WTC11 (cell line): ENCODE measurements around the gene DYRK1A. TPM values are rescaled to one million over a fixed set of nuclear protein-coding genes. Genes with fewer than 3 reads are reported as not detected.

Experiments
- ATAC-seq: fragments of 200-7000 bp; cut with Tn5 transposase; 2 replicates; pipeline ENCODE4 v1.10.0; 2021; ENCODE audit warnings: mild to moderate bottlenecking, moderate library complexity
- CTCF ChIA-PET: fragments of 300-600 bp; sonication (Branson Sonifier 250); formaldehyde crosslinking; loops from one replicate; lab custom pipeline; 2021; ENCODE audit warnings: antibody characterized with exemption; lab: Charles Lee
- POLR2A ChIA-PET: fragments of 350-600 bp; sonication (Branson Sonifier 250); formaldehyde crosslinking; loops from one replicate; lab custom pipeline; 2021; ENCODE audit warnings: antibody characterized with exemption; lab: Charles Lee
- DNase-seq: peaks from one replicate; pipeline ENCODE4 v3.0.0; 2021; ENCODE audit warnings: low spot score
- H3K27ac Mint-ChIP-seq: 2 replicates; pipeline ENCODE4 v1.8.0; 2021; ENCODE audit warnings: mixed read lengths
- H3K27me3 Mint-ChIP-seq: 2 replicates; pipeline ENCODE4 v1.8.0; 2021; ENCODE audit warnings: low read depth, mild to moderate bottlenecking, moderate library complexity, mixed read lengths
- H3K36me3 Mint-ChIP-seq: 2 replicates; pipeline ENCODE4 v1.8.0; 2021; ENCODE audit warnings: mixed read lengths
- H3K4me1 Mint-ChIP-seq: 2 replicates; pipeline ENCODE4 v1.8.0; 2022; ENCODE audit warnings: mixed read lengths
- H3K4me3 Mint-ChIP-seq: 2 replicates; pipeline ENCODE4 v1.8.0; 2021; ENCODE audit warnings: mild to moderate bottlenecking, moderate library complexity, mixed read lengths
- H3K9me3 Mint-ChIP-seq: 2 replicates; pipeline ENCODE4 v1.8.0; 2021; ENCODE audit warnings: mixed read lengths
- CBFB ChIP-seq: sonication (generic); formaldehyde crosslinking; IDR thresholded peaks from 2 replicates; pipeline ENCODE4 v1.8.1; 2022; ENCODE audit warnings: mild to moderate bottlenecking, low read depth, missing genetic modification reagents
- CREM ChIP-seq: sonication (generic); formaldehyde crosslinking; IDR thresholded peaks from 2 replicates; pipeline ENCODE4 v1.8.1; 2022; ENCODE audit warnings: mild to moderate bottlenecking, missing genetic modification reagents, moderate library complexity
- FOXJ3 ChIP-seq: sonication (generic); formaldehyde crosslinking; IDR thresholded peaks from 2 replicates; pipeline ENCODE4 v1.9.0; 2021; ENCODE audit warnings: missing genetic modification reagents, mild to moderate bottlenecking, borderline replicate concordance
- GRHL2 ChIP-seq: fragments of 250-450 bp; sonication (Bioruptor Pico); IDR thresholded peaks from 2 replicates; pipeline ENCODE4 v1.8.0; 2022; ENCODE audit warnings: mild to moderate bottlenecking, moderate library complexity; ENCODE audit not compliant: insufficient replicate concordance, severe bottlenecking
- JUN ChIP-seq: sonication (generic); formaldehyde crosslinking; IDR thresholded peaks from 2 replicates; pipeline ENCODE4 v1.8.0; 2023; ENCODE audit warnings: mild to moderate bottlenecking, missing genetic modification reagents
- KAT7 ChIP-seq: sonication (generic); formaldehyde crosslinking; IDR thresholded peaks from 2 replicates; pipeline ENCODE4 v1.8.1; 2023; ENCODE audit warnings: missing genetic modification reagents, mild to moderate bottlenecking, borderline replicate concordance
- MYBL2 ChIP-seq: sonication (generic); formaldehyde crosslinking; IDR thresholded peaks from 2 replicates; pipeline ENCODE4 v1.8.1; 2023; ENCODE audit warnings: mild to moderate bottlenecking, moderate library complexity, missing genetic modification reagents
- NFE2L1 ChIP-seq: sonication (generic); formaldehyde crosslinking; IDR thresholded peaks from 2 replicates; pipeline ENCODE4 v1.8.1; 2023; ENCODE audit warnings: missing genetic modification reagents
- NFYB ChIP-seq: sonication (generic); formaldehyde crosslinking; conservative IDR thresholded peaks from 2 replicates; pipeline ENCODE4 v1.8.0; 2022; ENCODE audit warnings: low read depth, missing genetic modification reagents
- PRDM15 ChIP-seq: sonication (generic); formaldehyde crosslinking; IDR thresholded peaks from 2 replicates; pipeline ENCODE4 v1.8.0; 2022; ENCODE audit warnings: missing genetic modification reagents
- SMAD3 ChIP-seq: sonication (generic); formaldehyde crosslinking; IDR thresholded peaks from 2 replicates; pipeline ENCODE4 v1.8.0; 2022; ENCODE audit warnings: missing genetic modification reagents, mild to moderate bottlenecking, borderline replicate concordance
- ZBTB21 ChIP-seq: sonication (generic); formaldehyde crosslinking; IDR thresholded peaks from 2 replicates; pipeline ENCODE4 v1.8.1; 2023; ENCODE audit warnings: mild to moderate bottlenecking, missing genetic modification reagents, borderline replicate concordance
- ZNF138 ChIP-seq: sonication (generic); formaldehyde crosslinking; conservative IDR thresholded peaks from 2 replicates; pipeline ENCODE4 v1.8.1; 2022; ENCODE audit warnings: mild to moderate bottlenecking, moderate library complexity, missing genetic modification reagents
- ZNF219 ChIP-seq: sonication (generic); formaldehyde crosslinking; IDR thresholded peaks from 2 replicates; pipeline ENCODE4 v1.8.0; 2023; ENCODE audit warnings: missing genetic modification reagents, mild to moderate bottlenecking, borderline replicate concordance
- ZNF232 ChIP-seq: sonication (generic); formaldehyde crosslinking; IDR thresholded peaks from 2 replicates; pipeline ENCODE4 v1.8.0; 2022; ENCODE audit warnings: mild to moderate bottlenecking, missing genetic modification reagents
- ZNF281 ChIP-seq: sonication (generic); formaldehyde crosslinking; IDR thresholded peaks from 2 replicates; pipeline ENCODE4 v1.8.0; 2023; ENCODE audit warnings: mild to moderate bottlenecking, missing genetic modification reagents
- ZNF317 ChIP-seq: sonication (generic); formaldehyde crosslinking; IDR thresholded peaks from 2 replicates; pipeline ENCODE4 v1.8.1; 2023; ENCODE audit warnings: low read depth, mild to moderate bottlenecking, moderate library complexity, missing genetic modification reagents, borderline replicate concordance
- ZNF416 ChIP-seq: fragments of 250-450 bp; sonication (Bioruptor Pico); IDR thresholded peaks from 2 replicates; pipeline ENCODE4 v1.9.0; 2021; ENCODE audit warnings: mild to moderate bottlenecking, inconsistent platforms
- ZNF512 ChIP-seq: sonication (generic); formaldehyde crosslinking; IDR thresholded peaks from 2 replicates; pipeline ENCODE4 v1.8.1; 2022; ENCODE audit warnings: missing genetic modification reagents, borderline replicate concordance
- total RNA-seq: library from RNA; stranded (reverse); gene quantifications from 3 replicates; pipeline ENCODE4 v1.2.3, GENCODE V29; 2021

The DYRK1A gene
- total RNA-seq, 1 experiment from 2014 or later = 56.5 TPM

- no peak overlapping the region for H3K27ac Mint-ChIP-seq
- no peaks in the 10 kb centered on the region for H3K27me3 Mint-ChIP-seq
- 0 out of 2 replicates have a peak, but pooled peaks have one; percentile 23 for ATAC-seq
- H3K36me3 Mint-ChIP-seq = no peaks in the 10 kb centered on the region
- H3K4me3 Mint-ChIP-seq = no peak overlapping the region
- CTCF ChIA-PET = interaction anchor here (0.9 to 1.2 kb wide), 2 partner anchors 115 to 173 kb away, joined by 3 to 4 read pairs; no protein-coding TSS in a partner anchor
- TF ChIP-seq CREM = no peak
- no peak for TF ChIP-seq ZNF232 (CRISPR knock-in tag)
- no peak for TF ChIP-seq ZNF512
- TF ChIP-seq ZNF219 (CRISPR knock-in tag) = no peak
- TF ChIP-seq SMAD3 = no peak
- TF ChIP-seq KAT7 (CRISPR knock-in tag) = no peak
- TF ChIP-seq GRHL2 (CRISPR knock-in tag) = no peak
- TF ChIP-seq, all 79 proteins: peak for 0
- peak; percentile 43 for DNase-seq
- POLR2A ChIA-PET = no interaction called here
- no peaks in the 10 kb centered on the region for H3K9me3 Mint-ChIP-seq
- H3K4me1 Mint-ChIP-seq = 0 out of 2 replicates have a peak, but pooled peaks cover 3% of the 10 kb centered on the region
Observed at GRCh38 chr21:37528150-37528937, 161.8 kb downstream of the DYRK1A start.

GRCh38 chr21:37529649-37530048, 163.1 kb downstream of the DYRK1A start:
- Mint-ChIP-seq H3K27ac (no peak overlapping the region), H3K4me1 (0 out of 2 replicates have a peak, but pooled peaks cover 3% of the 10 kb centered on the region), H3K27me3 (no peaks in the 10 kb centered on the region), H3K4me3 (no peak overlapping the region), H3K36me3 (no peaks in the 10 kb centered on the region), H3K9me3 (no peaks in the 10 kb centered on the region)
- ChIA-PET CTCF (interaction anchor here (1.2 kb wide), 1 partner anchor 171 kb away, joined by 4 read pairs; no protein-coding TSS in a partner anchor), POLR2A (no interaction called here)
- ATAC-seq (no peak), DNase-seq (no peak)
- no peak for TF ChIP-seq NFE2L1 (CRISPR knock-in tag)
- no peak for TF ChIP-seq PRDM15 (CRISPR knock-in tag)
- no peak for TF ChIP-seq ZNF317 (CRISPR knock-in tag)
- no peak for TF ChIP-seq ZNF416 (CRISPR knock-in tag)
- no peak for TF ChIP-seq JUN (CRISPR knock-in tag)
- no peak for TF ChIP-seq FOXJ3 (CRISPR knock-in tag)
- TF ChIP-seq CBFB (CRISPR knock-in tag) = no peak
- no peak for TF ChIP-seq MYBL2 (CRISPR knock-in tag)
- TF ChIP-seq ZNF138 (CRISPR knock-in tag) = no peak
- TF ChIP-seq ZNF281 (CRISPR knock-in tag) = no peak
- TF ChIP-seq ZBTB21 (CRISPR knock-in tag) = no peak
- TF ChIP-seq NFYB (CRISPR knock-in tag) = no peak
